Thyroid gland (tissue), 4 donors: ENCODE data around the gene CFAP299.

ENCODE experiments used
- POLR2A ChIP-seq, 2 donors: fragments of 450-650 bp; IDR thresholded peaks; one replicate each; pipeline ENCODE4 v1.6.1; 2017; ENCODE audit warnings: antibody characterized with exemption in 2 of 2, mild to moderate bottlenecking in 2 of 2, moderate library complexity in 1 of 2
- TF ChIP-seq, protein P1 (sequence below), 6 experiments: fragments of 200-600 bp in 3 of 6; fragments of 450-650 bp in 3 of 6; sonication (generic) in 3 of 6; IDR thresholded peaks; one replicate each; pipeline ENCODE4 v1.5.1; 2016 to 2019; ENCODE audit warnings: antibody characterized with exemption in 6 of 6, mild to moderate bottlenecking in 2 of 6, inconsistent platforms in 1 of 6, moderate library complexity in 1 of 6

DNA sequence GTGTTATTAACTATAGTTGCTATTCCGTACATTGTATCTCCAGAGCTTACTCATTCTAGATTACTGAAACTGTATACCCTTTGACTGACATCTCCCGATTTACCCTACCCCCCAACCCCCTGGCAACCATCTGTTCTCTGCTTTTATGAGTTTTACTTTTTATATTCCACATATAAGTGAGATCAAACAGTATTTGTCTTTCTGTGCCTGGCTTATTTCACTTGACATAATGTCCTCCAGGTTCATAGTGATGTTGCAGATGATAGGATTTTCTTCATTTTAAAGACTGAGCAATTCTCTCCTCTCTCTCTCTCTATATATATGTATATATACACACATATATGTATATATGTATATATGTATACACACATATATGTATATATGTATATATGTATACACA is 54.6 kb downstream of the CFAP299 start:
- no peak for TF ChIP-seq POLR2A (IDR thresholded peaks at IDR 0.05)
- TF ChIP-seq, protein P1, sequence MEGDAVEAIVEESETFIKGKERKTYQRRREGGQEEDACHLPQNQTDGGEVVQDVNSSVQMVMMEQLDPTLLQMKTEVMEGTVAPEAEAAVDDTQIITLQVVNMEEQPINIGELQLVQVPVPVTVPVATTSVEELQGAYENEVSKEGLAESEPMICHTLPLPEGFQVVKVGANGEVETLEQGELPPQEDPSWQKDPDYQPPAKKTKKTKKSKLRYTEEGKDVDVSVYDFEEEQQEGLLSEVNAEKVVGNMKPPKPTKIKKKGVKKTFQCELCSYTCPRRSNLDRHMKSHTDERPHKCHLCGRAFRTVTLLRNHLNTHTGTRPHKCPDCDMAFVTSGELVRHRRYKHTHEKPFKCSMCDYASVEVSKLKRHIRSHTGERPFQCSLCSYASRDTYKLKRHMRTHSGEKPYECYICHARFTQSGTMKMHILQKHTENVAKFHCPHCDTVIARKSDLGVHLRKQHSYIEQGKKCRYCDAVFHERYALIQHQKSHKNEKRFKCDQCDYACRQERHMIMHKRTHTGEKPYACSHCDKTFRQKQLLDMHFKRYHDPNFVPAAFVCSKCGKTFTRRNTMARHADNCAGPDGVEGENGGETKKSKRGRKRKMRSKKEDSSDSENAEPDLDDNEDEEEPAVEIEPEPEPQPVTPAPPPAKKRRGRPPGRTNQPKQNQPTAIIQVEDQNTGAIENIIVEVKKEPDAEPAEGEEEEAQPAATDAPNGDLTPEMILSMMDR (IDR thresholded peaks at IDR 0.05) = no peak
